K562 (cell line): ENCODE measurements around the gene RNASE8. TPM values are rescaled to one million over a fixed set of nuclear protein-coding genes. Genes with fewer than 3 reads are reported as not detected.

ENCODE experiments used
- ATF7 ChIP-seq: fragments of 450-650 bp; IDR thresholded peaks from 2 replicates; pipeline ENCODE4 v1.7.1; 2014; ENCODE audit warnings: mild to moderate bottlenecking, moderate library complexity
- C11orf30 ChIP-seq: fragments of 450-650 bp; IDR thresholded peaks from 2 replicates; pipeline ENCODE4 v1.6.1; 2016; ENCODE audit warnings: low read depth, mild to moderate bottlenecking
- CBX2 ChIP-seq: fragments of 200-600 bp; sonication (generic); IDR thresholded peaks from one replicate; pipeline ENCODE4 v1.6.1; 2012; ENCODE audit warnings: mild to moderate bottlenecking, low read length, inconsistent platforms; ENCODE audit not compliant: insufficient read depth, poor library complexity, severe bottlenecking
- CREBBP ChIP-seq: IDR thresholded peaks from one replicate; pipeline ENCODE4 v1.6.1; 2012; ENCODE audit warnings: low read depth, mild to moderate bottlenecking, control low read depth, inconsistent platforms, low read length
- CTCF ChIP-seq, 3 experiments: IDR thresholded peaks in 2 of 3; conservative IDR thresholded peaks in 1 of 3; 2 replicates each; pipeline ENCODE4 v1.5.1; 2011 to 2012; ENCODE audit warnings: low read length in 3 of 3, mild to moderate bottlenecking in 3 of 3, control low read depth in 2 of 3, improper control_type of control experiment in 1 of 3, inconsistent platforms in 1 of 3, low read depth in 1 of 3, mixed read lengths in 1 of 3, moderate library complexity in 1 of 3; ENCODE audit not compliant: insufficient read depth in 2 of 3
- FOXM1 ChIP-seq, 2 experiments: fragments of 450-650 bp in 1 of 2; sonication (generic) in 1 of 2; formaldehyde crosslinking in 1 of 2; IDR thresholded peaks; 2 replicates each; pipeline versions ENCODE4 v1.6.1 to v1.9.0; 2017 to 2022; ENCODE audit warnings: low read depth in 2 of 2, mild to moderate bottlenecking in 2 of 2, missing genetic modification reagents in 1 of 2, moderate library complexity in 1 of 2
- GABPB1 ChIP-seq: sonication (generic); formaldehyde crosslinking; IDR thresholded peaks from 2 replicates; pipeline ENCODE4 v1.8.0; 2022; ENCODE audit warnings: mild to moderate bottlenecking, missing genetic modification reagents
- HDAC3 ChIP-seq: fragments of 450-650 bp; IDR thresholded peaks from 2 replicates; pipeline ENCODE4 v1.6.1; 2018; ENCODE audit warnings: borderline replicate concordance, mild to moderate bottlenecking, moderate library complexity; ENCODE audit not compliant: partially characterized antibody
- HMGN3 ChIP-seq: IDR thresholded peaks from 2 replicates; pipeline ENCODE4 v1.6.1; 2011; ENCODE audit warnings: borderline replicate concordance, low read depth, mild to moderate bottlenecking, mixed read lengths, low read length; ENCODE audit not compliant: insufficient read length; ENCODE audit errors: extremely low read depth
- MAX ChIP-seq: sonication (generic); formaldehyde crosslinking; IDR thresholded peaks from 2 replicates; pipeline ENCODE4 v1.9.0; 2022; ENCODE audit warnings: mild to moderate bottlenecking, missing genetic modification reagents
- MCM3 ChIP-seq: fragments of 450-650 bp; IDR thresholded peaks from 2 replicates; pipeline ENCODE4 v1.6.1; 2016
- NR2C1 ChIP-seq, 2 experiments: fragments of 450-650 bp; IDR thresholded peaks; 2 replicates each; pipeline ENCODE4 v1.6.1; 2017; ENCODE audit warnings: mild to moderate bottlenecking in 2 of 2, antibody characterized with exemption in 1 of 2, inconsistent platforms in 1 of 2, missing compliant biosample characterization in 1 of 2, missing genetic modification characterization in 1 of 2
- SP1 ChIP-seq: sonication (generic); formaldehyde crosslinking; IDR thresholded peaks from 2 replicates; pipeline ENCODE4 v1.8.1; 2022; ENCODE audit warnings: mild to moderate bottlenecking, missing genetic modification reagents
- TEAD4 ChIP-seq, 2 experiments: sonication (generic) in 1 of 2; formaldehyde crosslinking in 1 of 2; IDR thresholded peaks; 2 replicates each; pipeline versions ENCODE4 v1.6.1 to v1.8.0; 2012 to 2022; ENCODE audit warnings: borderline replicate concordance in 1 of 2, inconsistent platforms in 1 of 2, low read length in 1 of 2, mild to moderate bottlenecking in 1 of 2, missing genetic modification reagents in 1 of 2
- TFAP4 ChIP-seq: sonication (generic); formaldehyde crosslinking; IDR thresholded peaks from 2 replicates; pipeline ENCODE4 v1.8.0; 2022; ENCODE audit warnings: missing genetic modification reagents, mild to moderate bottlenecking, moderate library complexity, borderline replicate concordance
- TGIF2 ChIP-seq: sonication (generic); formaldehyde crosslinking; IDR thresholded peaks from 2 replicates; pipeline ENCODE4 v1.8.1; 2022; ENCODE audit warnings: mild to moderate bottlenecking, missing genetic modification reagents, moderate library complexity
- ZBTB5 ChIP-seq: fragments of 450-650 bp; IDR thresholded peaks from 2 replicates; pipeline ENCODE4 v1.6.1; 2017; ENCODE audit warnings: antibody characterized with exemption
- ZNF584 ChIP-seq: fragments of 200-800 bp; sonication (Bioruptor generic); IDR thresholded peaks from 2 replicates; pipeline ENCODE4 v1.6.1; 2016; ENCODE audit warnings: low read depth, mild to moderate bottlenecking, missing genetic modification characterization, missing compliant biosample characterization
- polyA plus RNA-seq, 8 experiments: library from polyadenylated mRNA; depleted of rRNA in 4 of 8; stranded (reverse) in 5 of 8; unstranded in 3 of 8; fragments of >200 nt; fragmentation: Nextera tagmentation in 2 of 8; fragmentation: Illumina TruSeq in 1 of 8; extraction: Ambion mirVana in 2 of 8; extraction: Trizol in 1 of 8; gene quantifications; 2 replicates each; pipeline versions ENCODE4 v1.2.1 to v1.2.3, GENCODE V29; 2011 to 2014; ENCODE audit warnings: inconsistent platforms in 1 of 8, missing spikeins in 1 of 8
- total RNA-seq, 7 experiments: library from RNA; depleted of rRNA in 6 of 7; stranded (reverse); fragments of >200 nt in 6 of 7; fragmentation: Illumina TruSeq in 2 of 7; extraction: Trizol in 2 of 7; gene quantifications; 2 replicates each; pipeline versions ENCODE4 v1.2.1 to v1.2.3, GENCODE V29; 2011 to 2021; ENCODE audit warnings: low replicate concordance in 1 of 7
- TF ChIP-seq, protein P1 (sequence below), 2 experiments: fragments of 200-800 bp in 1 of 2; sonication (Bioruptor generic) in 1 of 2; sonication (generic) in 1 of 2; formaldehyde crosslinking in 1 of 2; IDR thresholded peaks in 1 of 2; conservative IDR thresholded peaks in 1 of 2; 2 replicates each; pipeline versions ENCODE4 v1.5.0 to v1.6.1; 2016 to 2020; ENCODE audit warnings: missing compliant biosample characterization in 1 of 2, missing genetic modification characterization in 1 of 2, missing genetic modification reagents in 1 of 2

The RNASE8 gene
- total and polyA plus RNA-seq, 9 of the 15 experiments (the other 6 are each of a cell fraction or from before 2014, with no cell fraction given) = not detected

- TF ChIP-seq CREBBP (no peak), TEAD4 (IDR thresholded peaks at IDR 0.05; ENCODE audit: low read length) (no peak), TEAD4 (CRISPR knock-in tag; IDR thresholded peaks at IDR 0.05; ENCODE audit: borderline replicate concordance) (no peak), NR2C1 (IDR thresholded peaks at IDR 0.05) (no peak), NR2C1 (tag; IDR thresholded peaks at IDR 0.05) (no peak), HDAC3 (no peak), FOXM1 (IDR thresholded peaks at IDR 0.05; ENCODE audit: low read depth) (no peak), FOXM1 (CRISPR knock-in tag; IDR thresholded peaks at IDR 0.05; ENCODE audit: low read depth) (no peak), GABPB1 (CRISPR knock-in tag) (0 out of 2 replicates have a peak, but pooled peaks have one; percentile 50), SP1 (peak; percentile 39; the same call in 1 of the 2 replicates), CBX2 (no peak), C11orf30 (no peak), TGIF2 (CRISPR knock-in tag) (no peak), HMGN3 (no peak), MAX (CRISPR knock-in tag) (peak; percentile 35; the same call in 1 of the 2 replicates), ZBTB5 (no peak), CTCF (IDR thresholded peaks at IDR 0.05 in 2 of 3, conservative IDR thresholded peaks at IDR 0.05 in 1 of 3; ENCODE audit: insufficient read depth in 2 of 3, low read depth in 1 of 3, low read length in 3 of 3) (peak; percentile 98 to 100 (median 100)), ZNF584 (CRISPR knock-in tag) (no peak), MCM3 (no peak), ATF7 (no peak), TFAP4 (peak; percentile 44; the same call in 1 of the 2 replicates)
- TF ChIP-seq, protein P1, sequence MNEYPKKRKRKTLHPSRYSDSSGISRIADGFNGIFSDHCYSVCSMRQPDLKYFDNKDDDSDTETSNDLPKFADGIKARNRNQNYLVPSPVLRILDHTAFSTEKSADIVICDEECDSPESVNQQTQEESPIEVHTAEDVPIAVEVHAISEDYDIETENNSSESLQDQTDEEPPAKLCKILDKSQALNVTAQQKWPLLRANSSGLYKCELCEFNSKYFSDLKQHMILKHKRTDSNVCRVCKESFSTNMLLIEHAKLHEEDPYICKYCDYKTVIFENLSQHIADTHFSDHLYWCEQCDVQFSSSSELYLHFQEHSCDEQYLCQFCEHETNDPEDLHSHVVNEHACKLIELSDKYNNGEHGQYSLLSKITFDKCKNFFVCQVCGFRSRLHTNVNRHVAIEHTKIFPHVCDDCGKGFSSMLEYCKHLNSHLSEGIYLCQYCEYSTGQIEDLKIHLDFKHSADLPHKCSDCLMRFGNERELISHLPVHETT (CRISPR knock-in tag; conservative IDR thresholded peaks at IDR 0.05 in 1 of 2, IDR thresholded peaks at IDR 0.05 in 1 of 2) = no peak
These were observed 34.8 kb downstream of the RNASE8 start (continued) for GRCh38 chr14:21092273-21093011.
